Esophagus (tissue), 2 donors: ENCODE data around the gene FEN1. TPM values are rescaled to one million over a fixed set of nuclear protein-coding genes. Genes with fewer than 3 reads are reported as not detected.

Source experiments
- H3K27ac ChIP-seq, 2 donors: one replicate each; pipeline ENCODE4 v1.5.1; 2013; ENCODE audit warnings: low read depth in 2 of 2, mild to moderate bottlenecking in 2 of 2, inconsistent platforms in 1 of 2, low read length in 1 of 2, moderate library complexity in 1 of 2
- H3K27me3 ChIP-seq, 2 donors: one replicate each; pipeline ENCODE4 v1.6.1; 2013; ENCODE audit warnings: low read length in 2 of 2, control low read depth in 1 of 2, mild to moderate bottlenecking in 1 of 2; ENCODE audit not compliant: insufficient read depth in 2 of 2, control insufficient read depth in 1 of 2
- H3K36me3 ChIP-seq, 2 donors: one replicate each; pipeline ENCODE4 v1.6.1; 2013; ENCODE audit warnings: low read length in 1 of 2; ENCODE audit not compliant: control insufficient read depth in 2 of 2, insufficient read depth in 2 of 2
- H3K4me1 ChIP-seq, 2 donors: one replicate each; pipeline ENCODE4 v1.6.1; 2013; ENCODE audit warnings: low read length in 1 of 2; ENCODE audit not compliant: control insufficient read depth in 2 of 2, insufficient read depth in 2 of 2
- H3K4me3 ChIP-seq, 2 donors: one replicate each; pipeline ENCODE4 v1.5.1; 2013; ENCODE audit warnings: low read length in 2 of 2, mild to moderate bottlenecking in 2 of 2, low read depth in 1 of 2, moderate library complexity in 1 of 2
- H3K9me3 ChIP-seq, 2 donors: one replicate each; pipeline ENCODE4 v1.6.1; 2013; ENCODE audit warnings: mild to moderate bottlenecking in 2 of 2, low read depth in 1 of 2, low read length in 1 of 2, moderate library complexity in 1 of 2; ENCODE audit not compliant: control insufficient read depth in 2 of 2, insufficient read depth in 1 of 2
- WGBS, 2 donors: extraction: QIAGEN DNeasy Blood & Tissue Kit; methylation state at CpG; one replicate each; pipeline ENCODE4 v1.1.7; 2013; 5-methylcytosine and 5-hydroxymethylcytosine counted together
- polyA plus RNA-seq, 2 donors: library from polyadenylated mRNA; stranded (reverse); fragments of 200-250 nt; gene quantifications; one replicate each; pipeline ENCODE4 v1.2.3, GENCODE V29; 2013
- donor health status: healthy with polysubstance abuse.
- donor health status: Bipolar disorder and iron deficiency.

The FEN1 gene
- polyA plus RNA-seq, 2 donors = 8.1 to 19.6 TPM

GRCh38 chr11:61765550-61766253 lies 27.0 kb upstream of the FEN1 start:
- H3K4me3 ChIP-seq = no peak overlapping the region
- H3K9me3 ChIP-seq = no peaks in the 10 kb centered on the region
- 85% methylated on average over 25 to 26 of the region's 26 CpGs for WGBS, 2 donors
- no peaks in the 10 kb centered on the region for H3K27me3 ChIP-seq
- H3K27ac ChIP-seq = no peak overlapping the region
- no peaks in the 10 kb centered on the region for H3K36me3 ChIP-seq
- no peaks in the 10 kb centered on the region for H3K4me1 ChIP-seq

GRCh38 chr11:61766353-61766841 lies 26.3 kb upstream of the FEN1 start:
- no peak overlapping the region for H3K27ac ChIP-seq
- H3K9me3 ChIP-seq = no peaks in the 10 kb centered on the region
- H3K36me3 ChIP-seq = no peaks in the 10 kb centered on the region
- 68 to 81% methylated on average over 13 of the region's 13 CpGs for WGBS, 2 donors
- H3K4me1 ChIP-seq = no peaks in the 10 kb centered on the region
- H3K27me3 ChIP-seq = no peaks in the 10 kb centered on the region
- no peak overlapping the region for H3K4me3 ChIP-seq

- Histone ChIP-seq H3K27ac (no peak overlapping the region), H3K9me3 (no peaks in the 10 kb centered on the region), H3K4me3 (no peak overlapping the region), H3K4me1 (no peaks in the 10 kb centered on the region), H3K27me3 (no peaks in the 10 kb centered on the region), H3K36me3 (no peaks in the 10 kb centered on the region)
- 63 to 73% methylated on average over 11 of the region's 11 CpGs for WGBS, 2 donors
These were observed 24.2 kb upstream of the FEN1 start for GRCh38 chr11:61768376-61769076.

GRCh38 chr11:61769169-61769920 lies 23.4 kb upstream of the FEN1 start:
- no peaks in the 10 kb centered on the region for H3K36me3 ChIP-seq
- H3K9me3 ChIP-seq = no peaks in the 10 kb centered on the region
- no peaks in the 10 kb centered on the region for H3K27me3 ChIP-seq
- 53 to 63% methylated on average over 32 to 33 of the region's 33 CpGs for WGBS, 2 donors
- no peak overlapping the region for H3K27ac ChIP-seq
- no peak overlapping the region for H3K4me3 ChIP-seq
- H3K4me1 ChIP-seq = no peaks in the 10 kb centered on the region

- Histone ChIP-seq H3K4me3 (no peak overlapping the region), H3K27ac (no peak overlapping the region), H3K27me3 (no peaks in the 10 kb centered on the region), H3K36me3 (no peaks in the 10 kb centered on the region), H3K4me1 (no peaks in the 10 kb centered on the region), H3K9me3 (no peaks in the 10 kb centered on the region)
- 84 to 88% methylated on average over 19 to 20 of the region's 20 CpGs for whole genome bisulfite sequencing, 2 donors
These were observed 22.6 kb upstream of the FEN1 start for GRCh38 chr11:61769946-61770683.

- Histone ChIP-seq H3K36me3 (no peaks in the 10 kb centered on the region), H3K4me1 (peaks cover 0 to 2% of the 10 kb centered on the region in 2 donors), H3K27me3 (no peaks in the 10 kb centered on the region), H3K9me3 (no peaks in the 10 kb centered on the region), H3K27ac (no peak overlapping the region), H3K4me3 (no peak overlapping the region)
- WGBS, 2 donors = 86 to 89% methylated on average over 14 to 15 of the region's 15 CpGs
These were observed 21.4 kb upstream of the FEN1 start for GRCh38 chr11:61771195-61771894.

GRCh38 chr11:61771985-61772455 lies 20.7 kb upstream of the FEN1 start:
- no peaks in the 10 kb centered on the region for H3K27me3 ChIP-seq
- 62 to 67% methylated on average over 5 to 7 of the region's 7 CpGs for WGBS, 2 donors
- H3K27ac ChIP-seq = no peak overlapping the region
- no peak overlapping the region for H3K4me3 ChIP-seq
- no peaks in the 10 kb centered on the region for H3K36me3 ChIP-seq
- H3K4me1 ChIP-seq = peaks cover 0 to 3% of the 10 kb centered on the region in 2 donors
- H3K9me3 ChIP-seq = no peaks in the 10 kb centered on the region

- peaks cover 0 to 8% of the 10 kb centered on the region in 2 donors for H3K4me1 ChIP-seq
- whole genome bisulfite sequencing, 2 donors = 74 to 80% methylated on average over 10 of the region's 10 CpGs
- H3K4me3 ChIP-seq = no peak overlapping the region
- no peaks in the 10 kb centered on the region for H3K36me3 ChIP-seq
- no peaks in the 10 kb centered on the region for H3K9me3 ChIP-seq
- no peak overlapping the region for H3K27ac ChIP-seq
- no peaks in the 10 kb centered on the region for H3K27me3 ChIP-seq
These were observed 19.4 kb upstream of the FEN1 start for GRCh38 chr11:61773356-61773755.
